Esophagus squamous epithelium (tissue), 4 donors: ENCODE data around the gene TLE3.

Experiments used
- CTCF ChIP-seq, 6 experiments: fragments of 450-650 bp in 4 of 6; fragments of 200-600 bp in 2 of 6; sonication (generic) in 2 of 6; IDR thresholded peaks; one replicate each; pipeline ENCODE4 v1.5.1; 2016 to 2019; ENCODE audit warnings: antibody characterized with exemption in 6 of 6, mild to moderate bottlenecking in 4 of 6, moderate library complexity in 4 of 6
- POLR2A ChIP-seq, 4 donors: fragments of 450-650 bp; IDR thresholded peaks; one replicate each; pipeline ENCODE4 v1.6.1; 2017; ENCODE audit warnings: antibody characterized with exemption in 4 of 4, mild to moderate bottlenecking in 4 of 4, moderate library complexity in 3 of 4

- no peak for TF ChIP-seq CTCF (IDR thresholded peaks at IDR 0.05)
- no peak for TF ChIP-seq POLR2A (IDR thresholded peaks at IDR 0.05)
Measured at GRCh38 chr15:70031261-70031660, 66.5 kb downstream of the TLE3 start.
